Measurements from ENCODE around the gene SLIT1. TPM values are rescaled to one million over a fixed set of nuclear protein-coding genes. Genes with fewer than 3 reads are reported as not detected.

Gene SLIT1
- total RNA-seq, 1 experiment from 2014 or later = 1.0 TPM

DNA sequence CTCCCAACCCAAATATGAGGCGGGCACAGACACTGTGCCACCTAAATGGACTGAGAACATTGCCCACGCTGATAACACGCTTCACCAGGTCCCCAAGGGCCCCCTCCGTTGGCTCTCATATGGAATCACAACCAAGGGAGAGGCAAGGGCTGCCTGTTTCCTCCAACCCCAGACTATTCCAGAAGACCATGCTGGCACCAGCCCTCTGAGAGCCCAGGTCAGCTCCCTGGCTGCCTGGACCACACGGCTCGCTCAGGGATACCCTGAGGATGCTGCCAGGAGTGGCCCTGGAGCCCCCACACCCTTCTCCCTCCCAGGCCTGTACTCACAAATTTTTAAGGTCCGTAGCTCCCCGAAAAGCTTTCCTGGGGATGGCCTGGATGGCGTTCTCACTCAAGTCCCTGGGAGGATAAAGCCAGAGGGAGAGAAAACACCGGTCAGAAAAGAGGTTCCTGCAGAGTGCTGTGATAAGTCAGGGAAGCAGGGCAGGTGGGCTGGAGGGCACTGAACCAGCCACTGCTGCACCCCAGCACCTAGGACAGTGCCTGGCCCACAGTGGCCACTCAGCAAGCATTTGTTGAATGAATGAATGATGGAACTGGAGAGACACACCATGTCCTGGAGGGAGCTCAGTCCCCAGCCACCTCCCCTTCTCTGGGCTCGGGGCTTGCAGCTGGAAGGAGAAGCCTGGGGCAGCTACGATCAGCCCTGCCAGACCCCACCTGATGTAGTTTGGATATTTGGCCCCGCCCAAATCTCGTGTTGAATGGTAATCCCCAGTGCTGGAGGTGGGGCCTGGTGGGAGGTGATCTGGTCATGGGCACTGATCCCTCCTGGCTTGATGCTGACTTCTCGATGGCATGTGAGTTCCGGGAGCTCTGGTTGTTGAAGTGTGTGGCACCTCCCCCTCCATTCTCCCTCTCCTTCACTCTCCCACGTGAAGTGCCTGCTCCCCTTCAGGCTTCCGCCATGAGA is 119.8 kb downstream of the SLIT1 start:
- no peak overlapping the region for H2AFZ ChIP-seq (ENCODE audit: low read length)
- DNase-seq = peak; percentile 55
- H3K27me3 ChIP-seq (ENCODE audit: low read length) = no peaks in the 10 kb centered on the region
- H3K4me2 ChIP-seq (ENCODE audit: low read depth, low read length, poor library complexity, severe bottlenecking) = no peak overlapping the region
- no peak overlapping the region for H3K4me3 ChIP-seq (ENCODE audit: low read length)
- H4K20me1 ChIP-seq (ENCODE audit: insufficient read depth, low read depth, low read length) = no peaks in the 10 kb centered on the region
- no peaks in the 10 kb centered on the region for H3K9me3 ChIP-seq (ENCODE audit: low read length)
- H3K36me3 ChIP-seq (ENCODE audit: insufficient read depth, low read length) = no peaks in the 10 kb centered on the region
- H3K4me1 ChIP-seq (ENCODE audit: low read length) = no peaks in the 10 kb centered on the region
- H3K9me2 ChIP-seq (replicated peaks; ENCODE audit: insufficient read depth, low read length) = no peaks in the 10 kb centered on the region
- no peak overlapping the region for H3K27ac ChIP-seq (ENCODE audit: low read length)
- H3K79me2 ChIP-seq (ENCODE audit: low read length) = no peaks in the 10 kb centered on the region
- H3K9ac ChIP-seq (ENCODE audit: low read length) = no peak overlapping the region

DNA sequence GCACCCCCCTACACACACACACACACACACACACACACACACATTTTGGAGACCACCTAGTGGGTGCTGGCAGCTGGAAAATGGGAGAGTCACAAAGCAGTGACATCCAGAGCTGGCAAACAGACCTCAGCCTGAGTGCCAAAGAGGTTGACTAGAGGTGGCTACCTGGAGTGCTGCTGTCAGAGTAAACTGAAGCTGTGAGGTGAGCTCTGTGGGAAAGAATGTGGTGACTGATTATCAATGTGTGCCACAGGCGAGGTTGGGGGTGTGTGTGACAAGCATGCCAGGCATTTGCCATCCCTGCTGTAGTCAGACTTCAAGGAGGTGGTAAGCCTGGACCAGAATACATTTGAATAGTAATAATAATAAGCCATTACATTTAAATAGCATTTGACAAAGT is 120.6 kb downstream of the SLIT1 start:
- Histone ChIP-seq H3K9me3 (ENCODE audit: low read length) (no peaks in the 10 kb centered on the region), H3K4me3 (ENCODE audit: low read length) (no peak overlapping the region), H3K4me1 (ENCODE audit: low read length) (no peaks in the 10 kb centered on the region), H3K27me3 (ENCODE audit: low read length) (no peaks in the 10 kb centered on the region), H3K27ac (ENCODE audit: low read length) (no peak overlapping the region), H2AFZ (ENCODE audit: low read length) (no peak overlapping the region), H3K79me2 (ENCODE audit: low read length) (no peaks in the 10 kb centered on the region), H3K9me2 (replicated peaks; ENCODE audit: insufficient read depth, low read length) (no peaks in the 10 kb centered on the region), H3K36me3 (ENCODE audit: insufficient read depth, low read length) (no peaks in the 10 kb centered on the region), H3K9ac (ENCODE audit: low read length) (no peak overlapping the region), H3K4me2 (ENCODE audit: low read depth, low read length, poor library complexity, severe bottlenecking) (no peak overlapping the region), H4K20me1 (ENCODE audit: insufficient read depth, low read depth, low read length) (no peaks in the 10 kb centered on the region)
- no peak for DNase-seq

DNA sequence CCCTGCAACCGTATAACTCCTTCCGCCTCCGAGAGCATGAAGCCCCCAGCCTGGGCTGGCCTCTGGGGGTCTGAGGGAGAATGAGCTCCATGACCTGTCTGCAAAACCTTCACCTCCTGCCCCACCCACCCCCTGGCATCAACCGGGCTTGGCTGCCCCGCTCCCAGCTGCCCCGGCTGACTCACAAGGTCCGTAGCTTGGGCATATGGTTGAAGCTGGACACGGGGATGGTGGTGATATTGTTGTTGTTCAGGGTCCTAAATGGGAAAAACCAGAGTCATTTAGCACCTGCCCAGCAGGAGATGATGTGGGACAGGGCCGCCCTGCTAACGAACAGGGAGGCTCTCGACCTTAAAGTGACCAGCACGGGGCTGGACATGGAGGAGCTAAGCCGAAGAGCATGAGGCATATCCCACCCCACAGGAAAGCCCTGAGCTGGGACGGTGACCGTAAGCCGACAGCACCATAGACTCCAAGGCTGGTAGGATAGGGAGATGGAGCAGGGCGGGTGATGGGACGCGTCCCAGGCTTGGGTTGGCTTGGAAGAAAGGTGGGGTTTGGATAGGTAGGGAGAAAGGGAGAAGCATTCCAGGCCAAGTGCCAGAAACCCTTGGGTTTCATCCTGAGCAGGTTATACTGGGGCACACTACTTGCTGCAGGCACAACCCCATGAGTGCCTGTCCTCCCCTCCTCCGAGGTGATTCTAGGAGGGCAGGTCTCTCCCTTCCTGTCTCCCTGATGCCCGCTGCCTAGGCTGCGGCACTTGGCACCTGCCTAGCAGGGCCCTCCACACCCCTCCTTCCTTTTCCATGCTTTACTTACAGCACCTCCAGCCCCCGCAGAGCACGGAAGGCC is 121.5 kb downstream of the SLIT1 start:
- Histone ChIP-seq H3K4me1 (ENCODE audit: low read length) (no peaks in the 10 kb centered on the region), H3K27ac (ENCODE audit: low read length) (no peak overlapping the region), H4K20me1 (ENCODE audit: insufficient read depth, low read depth, low read length) (no peaks in the 10 kb centered on the region), H3K9me2 (replicated peaks; ENCODE audit: insufficient read depth, low read length) (no peaks in the 10 kb centered on the region), H3K79me2 (ENCODE audit: low read length) (no peaks in the 10 kb centered on the region), H3K4me3 (ENCODE audit: low read length) (no peak overlapping the region), H3K9ac (ENCODE audit: low read length) (no peak overlapping the region), H3K27me3 (ENCODE audit: low read length) (no peaks in the 10 kb centered on the region), H3K4me2 (ENCODE audit: low read depth, low read length, poor library complexity, severe bottlenecking) (no peak overlapping the region), H3K36me3 (ENCODE audit: insufficient read depth, low read length) (no peaks in the 10 kb centered on the region), H3K9me3 (ENCODE audit: low read length) (no peaks in the 10 kb centered on the region), H2AFZ (ENCODE audit: low read length) (no peak overlapping the region)
- DNase-seq = no peak

DNA sequence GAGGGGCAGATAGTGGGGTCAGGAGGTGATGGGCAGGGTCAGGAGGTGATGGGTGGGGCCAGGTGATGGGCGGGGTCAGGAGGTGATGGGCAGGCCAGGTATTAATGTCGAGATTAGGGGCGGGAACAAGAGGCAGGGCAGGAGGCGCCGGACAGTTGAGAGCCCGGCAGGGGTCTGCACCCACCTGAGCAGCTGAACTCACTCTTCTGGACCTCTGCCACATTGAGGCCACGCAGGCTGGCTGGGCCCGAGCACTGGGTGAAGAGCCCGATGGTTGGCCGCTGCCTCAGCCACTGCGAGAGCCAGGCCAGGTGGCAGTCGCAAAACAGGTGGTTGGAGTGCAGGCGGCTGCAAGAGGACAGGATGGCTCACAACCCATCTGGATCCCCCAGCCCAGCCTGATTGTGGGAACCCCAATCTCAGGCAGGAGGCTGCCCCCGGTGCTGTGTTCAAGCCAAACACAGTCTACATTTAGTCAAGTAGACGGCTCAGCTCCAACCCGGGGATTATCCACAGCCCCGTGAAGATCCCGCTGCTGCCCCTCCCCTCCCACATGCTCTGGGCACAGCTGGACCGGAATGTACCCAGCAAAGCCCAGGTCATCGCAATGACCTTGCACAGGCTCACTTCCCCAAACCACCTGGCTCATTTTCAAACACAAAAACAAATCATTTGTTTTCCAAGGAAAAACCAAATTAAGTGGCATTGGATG is 122.3 kb downstream of the SLIT1 start:
- H3K9me3 ChIP-seq (ENCODE audit: low read length) = no peaks in the 10 kb centered on the region
- H4K20me1 ChIP-seq (ENCODE audit: insufficient read depth, low read depth, low read length) = no peaks in the 10 kb centered on the region
- no peak overlapping the region for H3K27ac ChIP-seq (ENCODE audit: low read length)
- no peaks in the 10 kb centered on the region for H3K36me3 ChIP-seq (ENCODE audit: insufficient read depth, low read length)
- H3K27me3 ChIP-seq (ENCODE audit: low read length) = no peaks in the 10 kb centered on the region
- H3K4me3 ChIP-seq (ENCODE audit: low read length) = no peak overlapping the region
- H2AFZ ChIP-seq (ENCODE audit: low read length) = no peak overlapping the region
- H3K4me2 ChIP-seq (ENCODE audit: low read depth, low read length, poor library complexity, severe bottlenecking) = no peak overlapping the region
- H3K4me1 ChIP-seq (ENCODE audit: low read length) = no peaks in the 10 kb centered on the region
- no peak for DNase-seq
- no peak overlapping the region for H3K9ac ChIP-seq (ENCODE audit: low read length)
- H3K9me2 ChIP-seq (replicated peaks; ENCODE audit: insufficient read depth, low read length) = no peaks in the 10 kb centered on the region
- no peaks in the 10 kb centered on the region for H3K79me2 ChIP-seq (ENCODE audit: low read length)

DNA sequence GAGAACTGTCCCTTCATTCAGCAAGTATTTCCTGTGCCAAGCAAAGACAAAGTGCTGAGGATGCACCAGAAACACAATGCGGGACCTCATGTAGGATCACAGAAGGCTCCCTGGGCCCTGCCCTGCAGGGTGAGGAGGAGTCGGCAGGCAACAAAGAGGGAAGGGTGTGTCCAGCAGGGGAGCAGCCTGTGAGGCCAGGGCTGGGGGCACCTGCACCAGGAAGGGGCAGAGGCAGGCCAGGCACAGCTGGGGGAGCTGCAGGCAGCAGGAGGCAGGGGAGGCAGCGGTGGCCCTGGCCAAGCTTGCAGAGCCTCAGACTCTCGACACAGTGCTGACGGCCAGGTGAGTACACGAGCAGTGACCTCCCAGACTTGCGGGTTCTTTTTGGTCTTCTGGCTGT is 123.3 kb downstream of the SLIT1 start:
- Histone ChIP-seq H3K9me3 (ENCODE audit: low read length) (no peaks in the 10 kb centered on the region), H3K9ac (ENCODE audit: low read length) (no peak overlapping the region), H3K36me3 (ENCODE audit: insufficient read depth, low read length) (no peaks in the 10 kb centered on the region), H3K79me2 (ENCODE audit: low read length) (no peaks in the 10 kb centered on the region), H3K27me3 (ENCODE audit: low read length) (no peaks in the 10 kb centered on the region), H3K4me2 (ENCODE audit: low read depth, low read length, poor library complexity, severe bottlenecking) (no peak overlapping the region), H4K20me1 (ENCODE audit: insufficient read depth, low read depth, low read length) (no peaks in the 10 kb centered on the region), H3K9me2 (replicated peaks; ENCODE audit: insufficient read depth, low read length) (no peaks in the 10 kb centered on the region), H3K4me1 (ENCODE audit: low read length) (no peaks in the 10 kb centered on the region), H3K27ac (ENCODE audit: low read length) (no peak overlapping the region), H2AFZ (ENCODE audit: low read length) (no peak overlapping the region), H3K4me3 (ENCODE audit: low read length) (no peak overlapping the region)
- DNase-seq = no peak

DNA sequence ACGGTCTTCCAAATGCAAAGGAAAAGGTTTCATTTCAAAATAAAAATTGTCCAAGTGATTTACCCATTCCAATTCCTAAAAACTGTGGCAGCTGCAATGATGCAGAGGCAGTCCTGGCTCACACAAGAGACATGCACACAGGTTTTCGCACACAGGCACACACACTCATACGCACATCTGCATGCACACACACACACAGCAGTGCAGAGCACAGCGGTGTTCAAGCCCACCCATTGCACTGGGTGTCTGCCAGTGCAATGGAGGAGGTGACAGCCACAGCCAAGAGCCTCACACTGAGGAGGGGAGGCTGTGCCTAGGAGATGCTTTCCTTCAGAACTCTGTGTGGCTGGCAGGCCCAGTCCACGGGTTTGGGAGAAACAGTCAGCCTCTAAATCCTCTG is 123.7 kb downstream of the SLIT1 start:
- Histone ChIP-seq H3K4me3 (ENCODE audit: low read length) (no peak overlapping the region), H3K27me3 (ENCODE audit: low read length) (no peaks in the 10 kb centered on the region), H4K20me1 (ENCODE audit: insufficient read depth, low read depth, low read length) (no peaks in the 10 kb centered on the region), H3K9me2 (replicated peaks; ENCODE audit: insufficient read depth, low read length) (no peaks in the 10 kb centered on the region), H3K9me3 (ENCODE audit: low read length) (no peaks in the 10 kb centered on the region), H3K9ac (ENCODE audit: low read length) (no peak overlapping the region), H2AFZ (ENCODE audit: low read length) (no peak overlapping the region), H3K36me3 (ENCODE audit: insufficient read depth, low read length) (no peaks in the 10 kb centered on the region), H3K4me2 (ENCODE audit: low read depth, low read length, poor library complexity, severe bottlenecking) (no peak overlapping the region), H3K79me2 (ENCODE audit: low read length) (no peaks in the 10 kb centered on the region), H3K4me1 (ENCODE audit: low read length) (no peaks in the 10 kb centered on the region), H3K27ac (ENCODE audit: low read length) (no peak overlapping the region)
- no peak for DNase-seq

DNA sequence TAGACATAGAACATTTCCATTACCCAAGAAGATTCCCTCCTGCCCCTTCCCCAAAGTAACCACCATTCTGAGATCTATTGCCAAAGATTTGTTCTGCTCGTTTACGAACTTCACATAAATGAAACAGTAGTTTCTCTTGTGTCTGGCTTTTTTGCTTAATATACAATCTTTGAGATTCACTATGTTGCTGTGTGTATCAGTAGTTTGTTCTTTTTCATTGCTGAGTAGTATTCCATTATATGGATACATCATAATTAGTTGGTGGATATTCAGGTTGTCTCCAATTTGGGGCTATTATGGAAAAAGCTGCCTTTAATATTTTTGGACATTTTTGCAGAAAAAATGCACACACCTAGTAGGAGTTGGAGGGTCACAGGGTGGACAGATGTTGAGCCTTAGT is 124.3 kb downstream of the SLIT1 start:
- H3K9ac ChIP-seq (ENCODE audit: low read length) = no peak overlapping the region
- H3K36me3 ChIP-seq (ENCODE audit: insufficient read depth, low read length) = no peaks in the 10 kb centered on the region
- no peaks in the 10 kb centered on the region for H3K4me1 ChIP-seq (ENCODE audit: low read length)
- H3K4me2 ChIP-seq (ENCODE audit: low read depth, low read length, poor library complexity, severe bottlenecking) = no peak overlapping the region
- H2AFZ ChIP-seq (ENCODE audit: low read length) = no peak overlapping the region
- H3K27ac ChIP-seq (ENCODE audit: low read length) = no peak overlapping the region
- H3K9me2 ChIP-seq (replicated peaks; ENCODE audit: insufficient read depth, low read length) = no peaks in the 10 kb centered on the region
- no peaks in the 10 kb centered on the region for H4K20me1 ChIP-seq (ENCODE audit: insufficient read depth, low read depth, low read length)
- H3K79me2 ChIP-seq (ENCODE audit: low read length) = no peaks in the 10 kb centered on the region
- DNase-seq = no peak
- no peaks in the 10 kb centered on the region for H3K27me3 ChIP-seq (ENCODE audit: low read length)
- no peak overlapping the region for H3K4me3 ChIP-seq (ENCODE audit: low read length)
- no peaks in the 10 kb centered on the region for H3K9me3 ChIP-seq (ENCODE audit: low read length)
